ENCODE measurements around the gene DCLRE1A.

DNA sequence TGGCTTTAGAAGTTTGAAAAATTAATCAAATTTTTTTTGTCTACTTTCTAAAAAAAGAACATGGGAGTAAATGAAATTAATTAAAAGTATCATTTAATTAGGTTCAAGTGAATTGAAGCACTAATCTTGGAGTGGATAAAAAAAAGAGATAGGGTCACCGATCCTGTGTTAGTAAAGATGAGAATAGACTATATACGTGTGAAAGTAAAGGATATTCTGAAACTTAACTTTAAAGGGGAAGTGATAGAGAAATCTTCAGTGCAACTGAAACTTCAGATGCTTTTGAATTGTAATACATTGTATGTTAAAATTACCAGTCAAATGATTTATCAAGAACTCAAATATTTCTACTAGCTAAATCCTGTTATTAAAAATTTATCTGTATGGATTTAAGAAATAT, 5.4 kb upstream of the DCLRE1A start:
- TF ChIP-seq, protein P1, sequence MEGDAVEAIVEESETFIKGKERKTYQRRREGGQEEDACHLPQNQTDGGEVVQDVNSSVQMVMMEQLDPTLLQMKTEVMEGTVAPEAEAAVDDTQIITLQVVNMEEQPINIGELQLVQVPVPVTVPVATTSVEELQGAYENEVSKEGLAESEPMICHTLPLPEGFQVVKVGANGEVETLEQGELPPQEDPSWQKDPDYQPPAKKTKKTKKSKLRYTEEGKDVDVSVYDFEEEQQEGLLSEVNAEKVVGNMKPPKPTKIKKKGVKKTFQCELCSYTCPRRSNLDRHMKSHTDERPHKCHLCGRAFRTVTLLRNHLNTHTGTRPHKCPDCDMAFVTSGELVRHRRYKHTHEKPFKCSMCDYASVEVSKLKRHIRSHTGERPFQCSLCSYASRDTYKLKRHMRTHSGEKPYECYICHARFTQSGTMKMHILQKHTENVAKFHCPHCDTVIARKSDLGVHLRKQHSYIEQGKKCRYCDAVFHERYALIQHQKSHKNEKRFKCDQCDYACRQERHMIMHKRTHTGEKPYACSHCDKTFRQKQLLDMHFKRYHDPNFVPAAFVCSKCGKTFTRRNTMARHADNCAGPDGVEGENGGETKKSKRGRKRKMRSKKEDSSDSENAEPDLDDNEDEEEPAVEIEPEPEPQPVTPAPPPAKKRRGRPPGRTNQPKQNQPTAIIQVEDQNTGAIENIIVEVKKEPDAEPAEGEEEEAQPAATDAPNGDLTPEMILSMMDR (IDR thresholded peaks at IDR 0.05; ENCODE audit: low read depth, low read length): no peak
- no peak for TF ChIP-seq EZH2phosphoT487 (IDR thresholded peaks at IDR 0.05; ENCODE audit: low read depth)

Measured in OCI-LY3 (cell line).